EL (cell line): ENCODE data around the gene GIPC3.

Experiments
- DNase-seq: peaks from one replicate; pipeline ENCODE4 v3.0.0-alpha.2; 2016

The GIPC3 gene

GRCh38 chr19:3585301-3586126 lies at the start of gene GIPC3:
Gene GIPC3 (plus strand): TSS chr19:3585478. CDS start chr19:3585598, 120 bp downstream.
- DNase-seq, result no peak

- DNase-seq, result no peak
These were observed 49.7 kb upstream of the GIPC3 start for GRCh38 chr19:3535563-3535965.

GRCh38 chr19:3535981-3536380 lies 49.3 kb upstream of the GIPC3 start:
- DNase-seq, result no peak

- DNase-seq, result no peak
These were observed 48.7 kb upstream of the GIPC3 start for GRCh38 chr19:3536429-3537100.

- DNase-seq, result no peak
These were observed 48.2 kb upstream of the GIPC3 start for GRCh38 chr19:3537101-3537437.

- DNase-seq, result no peak
These were observed 47.6 kb upstream of the GIPC3 start for GRCh38 chr19:3537438-3538240.

- no peak for DNase-seq
These were observed 46.9 kb upstream of the GIPC3 start for GRCh38 chr19:3538258-3538929.

- DNase-seq, result no peak
These were observed 46.1 kb upstream of the GIPC3 start, which contains the start of gene TEKTIP1 for GRCh38 chr19:3538965-3539755. Gene TEKTIP1 (plus strand): TSS chr19:3539174. CDS start chr19:3539178, 4 bp downstream.

- DNase-seq, result no peak
These were observed 45.5 kb upstream of the GIPC3 start for GRCh38 chr19:3539756-3540118.

- no peak for DNase-seq
These were observed 41.9 kb upstream of the GIPC3 start for GRCh38 chr19:3543150-3544057.

GRCh38 chr19:3544058-3544376 lies 41.3 kb upstream of the GIPC3 start:
- DNase-seq, result no peak

GRCh38 chr19:3544742-3545668 lies 40.3 kb upstream of the GIPC3 start:
- DNase-seq, result peak; percentile 58

- DNase-seq, result no peak
These were observed 39.6 kb upstream of the GIPC3 start for GRCh38 chr19:3545669-3546034.

GRCh38 chr19:3546119-3546518 lies 39.2 kb upstream of the GIPC3 start:
- no peak for DNase-seq

- DNase-seq, result no peak
These were observed 38.0 kb upstream of the GIPC3 start for GRCh38 chr19:3547301-3547731.

- no peak for DNase-seq
These were observed 37.5 kb upstream of the GIPC3 start for GRCh38 chr19:3547767-3548282.

GRCh38 chr19:3548606-3549005 lies 36.7 kb upstream of the GIPC3 start:
- DNase-seq, result no peak

GRCh38 chr19:3549816-3550215 lies 35.5 kb upstream of the GIPC3 start:
- no peak for DNase-seq

- no peak for DNase-seq
These were observed 34.1 kb upstream of the GIPC3 start for GRCh38 chr19:3550947-3551791.
